T-helper 17 cell (primary cell): ENCODE measurements around the gene POMGNT1. TPM values are rescaled to one million over a fixed set of nuclear protein-coding genes. Genes with fewer than 3 reads are reported as not detected.

ENCODE experiments used
- ATAC-seq: fragments of 150-1000 bp; cut with Tn5 transposase; 2 replicates; pipeline ENCODE4 v1.10.0; 2021; ENCODE audit warnings: mild to moderate bottlenecking, moderate library complexity
- DNase-seq, 3 donors: peaks; one replicate each; pipeline versions ENCODE4 v3.0.0 to v3.0.0-alpha.2; 2020 to 2021
- H3K9me3 ChIP-seq: one replicate; pipeline ENCODE4 v1.7.0; 2013; ENCODE audit warnings: low read length, mild to moderate bottlenecking; ENCODE audit not compliant: control insufficient read depth, poor library complexity, severe bottlenecking
- H3K27ac Mint-ChIP-seq: one replicate; pipeline ENCODE4 v1.8.0; 2022; ENCODE audit warnings: mild to moderate bottlenecking, moderate library complexity, mixed read lengths
- H3K27me3 Mint-ChIP-seq: one replicate; pipeline ENCODE4 v1.8.0; 2022; ENCODE audit warnings: mixed read lengths
- H3K36me3 Mint-ChIP-seq: one replicate; pipeline ENCODE4 v1.8.0; 2022; ENCODE audit warnings: low read depth, mixed read lengths
- H3K4me1 Mint-ChIP-seq: one replicate; pipeline ENCODE4 v1.8.0; 2022; ENCODE audit warnings: mild to moderate bottlenecking, mixed read lengths
- H3K4me3 Mint-ChIP-seq: one replicate; pipeline ENCODE4 v1.8.0; 2022; ENCODE audit warnings: mild to moderate bottlenecking, moderate library complexity, mixed read lengths
- total RNA-seq, 4 donors: library from RNA in 2 of 4; stranded (reverse) in 2 of 4; gene quantifications; one replicate each; pipeline ENCODE4 v1.2.3 and lab custom pipeline; 2022 to 2026

The POMGNT1 gene
- total RNA-seq, 2 donors from 2014 or later: 33.8 to 39.3 TPM

DNA sequence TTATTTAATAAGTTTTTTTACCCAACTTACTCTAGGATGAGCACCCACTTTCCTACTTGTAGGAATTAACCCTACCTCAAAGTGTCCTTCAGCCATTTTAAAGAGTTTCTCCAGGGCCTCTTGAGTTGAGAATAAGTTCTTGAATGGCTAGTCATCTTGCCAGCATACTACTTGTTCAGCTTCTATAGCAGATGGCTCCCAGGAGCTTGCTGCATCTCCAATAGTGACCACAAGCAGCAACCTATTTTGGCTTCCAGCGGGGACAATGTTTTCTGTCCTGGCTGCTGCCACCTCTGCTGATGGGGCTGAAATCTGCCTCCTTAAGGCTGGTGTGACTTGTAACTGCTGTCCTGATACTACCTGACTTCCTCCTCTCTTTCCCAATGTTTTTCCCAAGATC lies 45.0 kb downstream of the POMGNT1 start:
- no peak for ATAC-seq
- peaks cover 5% of the 10 kb centered on the region for H3K4me1 Mint-ChIP-seq

DNA sequence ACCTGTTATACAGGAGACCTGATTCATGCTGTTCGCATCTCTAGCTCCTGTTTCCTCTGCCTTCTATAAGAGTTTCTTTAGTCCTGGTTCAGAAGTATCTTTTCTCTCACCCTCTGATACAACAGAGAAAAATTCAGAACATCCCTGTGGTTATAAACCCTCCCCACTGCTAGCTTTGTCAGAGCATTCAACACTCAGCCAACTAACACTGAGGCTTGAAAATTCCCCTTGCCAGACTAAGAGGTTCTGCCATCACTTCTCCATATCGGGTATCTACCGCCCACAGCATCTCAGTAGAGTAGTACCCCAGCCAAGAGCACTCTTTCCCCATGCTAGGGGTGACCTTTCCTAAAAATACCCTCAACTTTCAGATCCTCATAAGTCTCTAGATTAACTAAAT lies 46.2 kb downstream of the POMGNT1 start:
- Mint-ChIP-seq H3K27me3 (no peaks in the 10 kb centered on the region), H3K4me1 (peaks cover 5% of the 10 kb centered on the region), H3K27ac (no peak overlapping the region), H3K4me3 (no peak overlapping the region), H3K36me3 (peaks cover 4% of the 10 kb centered on the region)
- DNase-seq (no peak), ATAC-seq (no peak)
- H3K9me3 ChIP-seq: no peaks in the 10 kb centered on the region

More for the DNA sequence above, 45.0 kb downstream of the POMGNT1 start:
- no peak for DNase-seq
- Mint-ChIP-seq H3K27ac (no peak overlapping the region), H3K27me3 (no peaks in the 10 kb centered on the region), H3K4me3 (no peak overlapping the region), H3K36me3 (peaks cover 4% of the 10 kb centered on the region)
- no peaks in the 10 kb centered on the region for H3K9me3 ChIP-seq

GRCh38 chr1:46150085-46150484 lies 48.1 kb downstream of the POMGNT1 start:
- ATAC-seq: no peak

GRCh38 chr1:46148318-46148717 lies 49.9 kb downstream of the POMGNT1 start:
- peaks cover 6% of the 10 kb centered on the region for H3K27me3 Mint-ChIP-seq
- no peak overlapping the region for H3K4me3 Mint-ChIP-seq
- DNase-seq (no peak), ATAC-seq (no peak)
- H3K4me1 Mint-ChIP-seq: no peaks in the 10 kb centered on the region
- H3K27ac Mint-ChIP-seq: no peak overlapping the region
- H3K36me3 Mint-ChIP-seq: no peaks in the 10 kb centered on the region
- H3K9me3 ChIP-seq: no peaks in the 10 kb centered on the region

More at GRCh38 chr1:46150085-46150484, 48.1 kb downstream of the POMGNT1 start:
- H3K9me3 ChIP-seq: no peaks in the 10 kb centered on the region
- Mint-ChIP-seq H3K4me3 (no peak overlapping the region), H3K27me3 (peaks cover 6% of the 10 kb centered on the region), H3K27ac (no peak overlapping the region), H3K36me3 (peaks cover 4% of the 10 kb centered on the region), H3K4me1 (peaks cover 5% of the 10 kb centered on the region)
- DNase-seq: no peak

Other genes starting within 250 kb of the POMGNT1 start
- gene PIK3R3, start 65.8 kb downstream of the POMGNT1 start, total RNA-seq: under 1 TPM; 0.32 to 0.47 TPM
- gene TSPAN1, start 23.3 kb downstream of the POMGNT1 start, total RNA-seq: not detected
- not detected for gene P3R3URF, start 21.9 kb downstream of the POMGNT1 start, total RNA-seq
- not detected for gene LURAP1, start 4.9 kb upstream of the POMGNT1 start, total RNA-seq
- under 1 TPM; 0.72 to 0.73 TPM for gene RAD54L, start 49.3 kb upstream of the POMGNT1 start, total RNA-seq
- 10 to 100 TPM; 30.0 to 30.1 TPM for gene LRRC41, start 105.2 kb upstream of the POMGNT1 start, total RNA-seq
- gene UQCRH, start 105.3 kb upstream of the POMGNT1 start, total RNA-seq: 100 to 1,000 TPM in 1 of 2 donors, 10 to 100 TPM in 1; 91.0 to 123 TPM
- 10 to 100 TPM; 30.5 to 40.0 TPM for gene NSUN4, start 142.4 kb upstream of the POMGNT1 start, total RNA-seq
- gene FAAH, start 195.9 kb upstream of the POMGNT1 start, total RNA-seq: 1 to 10 TPM; 6.5 to 9.4 TPM